Fibroblast of lung (primary cell): ENCODE measurements around the gene SOX12. TPM values are rescaled to one million over a fixed set of nuclear protein-coding genes. Genes with fewer than 3 reads are reported as not detected.

Experiments
- DNase-seq, 2 donors: peaks; one replicate each; pipeline versions ENCODE4 v3.0.0 to v3.0.0-alpha.2; 2010; ENCODE audit warnings: low read depth in 2 of 2
- H2AFZ ChIP-seq: 2 replicates; pipeline ENCODE4 v1.5.1; 2012; ENCODE audit warnings: low read length, control low read depth, inconsistent platforms
- H3K27ac ChIP-seq: 2 replicates; pipeline ENCODE4 v1.5.1; 2011; ENCODE audit warnings: low read length, control low read depth; ENCODE audit not compliant: insufficient read depth
- H3K27me3 ChIP-seq: 2 replicates; pipeline ENCODE4 v1.5.1; 2011; ENCODE audit warnings: mild to moderate bottlenecking, low read length; ENCODE audit not compliant: control insufficient read depth, insufficient read depth
- H3K36me3 ChIP-seq: 2 replicates; pipeline ENCODE4 v1.5.1; 2011; ENCODE audit warnings: low read length; ENCODE audit not compliant: control insufficient read depth, insufficient read depth
- H3K4me1 ChIP-seq: 2 replicates; pipeline ENCODE4 v1.5.1; 2011; ENCODE audit warnings: low read length; ENCODE audit not compliant: control insufficient read depth, insufficient read depth; ENCODE audit errors: extremely low read depth
- H3K4me2 ChIP-seq: 2 replicates; pipeline ENCODE4 v1.5.1; 2011; ENCODE audit warnings: low read length, control low read depth; ENCODE audit not compliant: insufficient read depth; ENCODE audit errors: extremely low read depth
- H3K4me3 ChIP-seq, 4 experiments: fragments of 200-600 bp in 1 of 4; sonication (generic) in 1 of 4; replicated peaks in 1 of 4; 2 replicates each; pipeline ENCODE4 v1.5.1; 2011 to 2016; ENCODE audit warnings: low read length in 4 of 4, low read depth in 3 of 4, mild to moderate bottlenecking in 3 of 4, control low read depth in 2 of 4, inconsistent platforms in 1 of 4, mixed read lengths in 1 of 4; ENCODE audit not compliant: insufficient read depth in 1 of 4; ENCODE audit errors: control extremely low read depth in 1 of 4
- H3K79me2 ChIP-seq: 2 replicates; pipeline ENCODE4 v1.5.1; 2012; ENCODE audit warnings: mild to moderate bottlenecking, low read length, inconsistent platforms; ENCODE audit not compliant: control insufficient read depth, insufficient read depth
- H3K9ac ChIP-seq: 2 replicates; pipeline ENCODE4 v1.5.1; 2011; ENCODE audit warnings: mild to moderate bottlenecking, low read length, control low read depth; ENCODE audit not compliant: insufficient read depth
- H3K9me3 ChIP-seq: 2 replicates; pipeline ENCODE4 v1.5.1; 2012; ENCODE audit warnings: low read depth, low read length; ENCODE audit not compliant: control insufficient read depth, insufficient read depth
- H4K20me1 ChIP-seq: 2 replicates; pipeline ENCODE4 v1.5.1; 2011; ENCODE audit warnings: low read length; ENCODE audit not compliant: control insufficient read depth, insufficient read depth; ENCODE audit errors: extremely low read depth
- CTCF ChIP-seq, 2 donors: IDR thresholded peaks in 1 of 2; conservative IDR thresholded peaks in 1 of 2; 1 replicate in 1 of 2; 2 replicates in 1 of 2; pipeline ENCODE4 v1.5.1; 2011 to 2012; ENCODE audit warnings: low read length in 2 of 2, control low read depth in 1 of 2, inconsistent platforms in 1 of 2, low read depth in 1 of 2, mild to moderate bottlenecking in 1 of 2
- EZH2 ChIP-seq: IDR thresholded peaks from 2 replicates; pipeline ENCODE4 v1.5.1; 2012; ENCODE audit warnings: low read length, control low read depth, mild to moderate bottlenecking; ENCODE audit errors: missing control alignments
- polyA plus RNA-seq, 2 donors: library from polyadenylated mRNA; depleted of rRNA in 1 of 2; stranded (reverse) in 1 of 2; unstranded in 1 of 2; fragments of >200 nt; gene quantifications; 2 replicates each; pipeline ENCODE4 v1.2.1, GENCODE V29; 2011 to 2012; ENCODE audit warnings: missing spikeins in 1 of 2
- total RNA-seq: library from RNA; depleted of rRNA; stranded (reverse); fragments of >200 nt; gene quantifications from 2 replicates; pipeline ENCODE4 v1.2.1, GENCODE V29; 2014

Gene SOX12
- total and polyA plus RNA-seq, 2 donors (not counting 1 experiment from before 2014, with no cell fraction given), result 4.0 to 7.3 TPM

GRCh38 chr20:301886-302848 lies 23.2 kb upstream of the SOX12 start:
- Histone ChIP-seq H3K4me3 (no peak overlapping the region), H3K9ac (no peak overlapping the region), H3K27me3 (no peaks in the 10 kb centered on the region), H4K20me1 (no peaks in the 10 kb centered on the region), H3K4me2 (no peak overlapping the region), H3K79me2 (peaks cover 36% of the 10 kb centered on the region), H3K27ac (no peak overlapping the region), H2AFZ (no peak overlapping the region), H3K9me3 (no peaks in the 10 kb centered on the region), H3K36me3 (no peaks in the 10 kb centered on the region), H3K4me1 (peaks cover 8% of the 10 kb centered on the region)
- TF ChIP-seq CTCF (conservative IDR thresholded peaks at IDR 0.05 in 1 of 2, IDR thresholded peaks at IDR 0.05 in 1 of 2; ENCODE audit: low read depth in 1 of 2, low read length in 2 of 2), result no peak
- TF ChIP-seq EZH2, result no peak
- no peak for DNase-seq

- no peak overlapping the region for H3K4me3 ChIP-seq
Observed at GRCh38 chr20:305745-306144, 19.6 kb upstream of the SOX12 start.

More at GRCh38 chr20:305745-306144, 19.6 kb upstream of the SOX12 start:
- no peaks in the 10 kb centered on the region for H3K27me3 ChIP-seq
- H3K36me3 ChIP-seq, result no peaks in the 10 kb centered on the region
- H4K20me1 ChIP-seq, result no peaks in the 10 kb centered on the region
- DNase-seq, result no peak
- no peak overlapping the region for H2AFZ ChIP-seq
- TF ChIP-seq EZH2 (no peak), CTCF (conservative IDR thresholded peaks at IDR 0.05 in 1 of 2, IDR thresholded peaks at IDR 0.05 in 1 of 2; ENCODE audit: low read depth in 1 of 2, low read length in 2 of 2) (no peak)
- no peak overlapping the region for H3K27ac ChIP-seq
- H3K9ac ChIP-seq, result no peak overlapping the region
- H3K79me2 ChIP-seq, result peaks cover 4% of the 10 kb centered on the region
- no peaks in the 10 kb centered on the region for H3K9me3 ChIP-seq
- H3K4me2 ChIP-seq, result no peak overlapping the region
- H3K4me1 ChIP-seq, result peaks cover 14% of the 10 kb centered on the region
